GM23338 (cell line): ENCODE results near the gene SLC23A3. TPM values are rescaled to one million over a fixed set of nuclear protein-coding genes. Genes with fewer than 3 reads are reported as not detected.

Experiments used
- ATAC-seq: fragments of 200-7000 bp; cut with Tn5 transposase; 3 replicates; pipeline ENCODE4 v1.9.1; 2020
- DNase-seq: peaks from one replicate; pipeline ENCODE4 v3.0.0-alpha.2; 2015; ENCODE audit warnings: low spot score
- H2AFZ ChIP-seq: fragments of 200-600 bp; sonication (generic); 2 replicates; pipeline ENCODE4 v1.8.0; 2016; ENCODE audit warnings: antibody characterized with exemption, mild to moderate bottlenecking, moderate library complexity
- H3F3A ChIP-seq: fragments of 200-600 bp; sonication (generic); replicated peaks from 2 replicates; pipeline ENCODE4 v1.8.0; 2017; ENCODE audit warnings: antibody characterized with exemption, mixed run types, low read depth
- H3K27ac ChIP-seq: fragments of 200-600 bp; sonication (generic); 2 replicates; pipeline ENCODE4 v1.6.1; 2016; ENCODE audit warnings: low read depth
- H3K27me3 ChIP-seq: fragments of 200-600 bp; sonication (generic); 2 replicates; pipeline ENCODE4 v1.8.0; 2016; ENCODE audit warnings: mild to moderate bottlenecking, mixed run types, moderate library complexity; ENCODE audit not compliant: insufficient read depth
- H3K36me3 ChIP-seq: fragments of 200-600 bp; sonication (generic); 2 replicates; pipeline ENCODE4 v1.8.0; 2016; ENCODE audit warnings: mild to moderate bottlenecking; ENCODE audit not compliant: insufficient read depth
- H3K4me1 ChIP-seq: fragments of 200-600 bp; sonication (generic); 2 replicates; pipeline ENCODE4 v1.8.0; 2016; ENCODE audit warnings: mild to moderate bottlenecking, moderate library complexity; ENCODE audit not compliant: insufficient read depth
- H3K4me2 ChIP-seq: fragments of 200-600 bp; sonication (generic); 2 replicates; pipeline ENCODE4 v1.7.1; 2017; ENCODE audit warnings: mixed run types
- H3K4me3 ChIP-seq: fragments of 200-600 bp; sonication (generic); 2 replicates; pipeline ENCODE4 v1.6.1; 2016; ENCODE audit warnings: mixed run types
- H3K79me2 ChIP-seq: fragments of 200-600 bp; sonication (generic); replicated peaks from 2 replicates; pipeline ENCODE4 v1.8.0; 2017; ENCODE audit warnings: mild to moderate bottlenecking; ENCODE audit not compliant: insufficient read depth
- H3K9me2 ChIP-seq: fragments of 200-600 bp; sonication (generic); 2 replicates; pipeline ENCODE4 v1.8.0; 2017; ENCODE audit not compliant: insufficient read depth
- H4K20me1 ChIP-seq: fragments of 200-600 bp; sonication (generic); replicated peaks from 2 replicates; pipeline ENCODE4 v1.8.0; 2017; ENCODE audit warnings: mild to moderate bottlenecking; ENCODE audit not compliant: insufficient read depth
- H3K27ac Mint-ChIP-seq: 2 replicates; pipeline ENCODE4 v1.8.0; 2020; ENCODE audit warnings: inconsistent platforms, mild to moderate bottlenecking, moderate library complexity, mixed read lengths
- H3K27me3 Mint-ChIP-seq: 3 replicates; pipeline ENCODE4 v1.8.0; 2022; ENCODE audit warnings: low read depth, mild to moderate bottlenecking, moderate library complexity, mixed read lengths, inconsistent platforms; ENCODE audit not compliant: insufficient read depth, poor library complexity
- H3K36me3 Mint-ChIP-seq: 3 replicates; pipeline ENCODE4 v1.8.0; 2021; ENCODE audit warnings: low read depth, mild to moderate bottlenecking, inconsistent platforms, moderate library complexity, mixed read lengths
- H3K4me1 Mint-ChIP-seq: 3 replicates; pipeline ENCODE4 v1.8.0; 2020; ENCODE audit warnings: mild to moderate bottlenecking, inconsistent platforms, mixed read lengths
- H3K4me3 Mint-ChIP-seq: 3 replicates; pipeline ENCODE4 v1.8.0; 2021; ENCODE audit warnings: moderate library complexity, mild to moderate bottlenecking, inconsistent platforms, mixed read lengths
- H3K9me3 Mint-ChIP-seq: 3 replicates; pipeline ENCODE4 v1.8.0; 2020; ENCODE audit warnings: moderate library complexity, mild to moderate bottlenecking, inconsistent platforms, mixed read lengths
- CREB1 ChIP-seq: fragments of 250-450 bp; sonication (Bioruptor Pico); IDR thresholded peaks from 2 replicates; pipeline ENCODE4 v1.5.0; 2020; ENCODE audit warnings: low read depth, mild to moderate bottlenecking, moderate library complexity
- CTCF ChIP-seq, 2 experiments: fragments of 200-600 bp in 1 of 2; sonication (generic) in 1 of 2; conservative IDR thresholded peaks; 2 replicates each; pipeline versions ENCODE4 v1.5.1 to v1.6.1; 2016 to 2017; ENCODE audit warnings: antibody characterized with exemption in 2 of 2, low read depth in 2 of 2, mild to moderate bottlenecking in 2 of 2, moderate library complexity in 1 of 2
- NANOG ChIP-seq: IDR thresholded peaks from 2 replicates; pipeline ENCODE4 v1.6.1; 2016; ENCODE audit warnings: antibody characterized with exemption, borderline replicate concordance
- POLR2AphosphoS5 ChIP-seq: IDR thresholded peaks from 2 replicates; pipeline ENCODE4 v1.6.1; 2016; ENCODE audit warnings: antibody characterized with exemption, low read depth
- STAT1 ChIP-seq: IDR thresholded peaks from one replicate; pipeline ENCODE4 v1.6.1; 2016; ENCODE audit warnings: antibody characterized with exemption; ENCODE audit not compliant: unreplicated experiment
- ZNF114 ChIP-seq: fragments of 250-450 bp; sonication (Bioruptor Pico); IDR thresholded peaks from 2 replicates; pipeline ENCODE4 v1.5.0; 2020; ENCODE audit warnings: mild to moderate bottlenecking, moderate library complexity
- ZNF331 ChIP-seq: fragments of 250-450 bp; sonication (Bioruptor Pico); IDR thresholded peaks from 2 replicates; pipeline ENCODE4 v1.5.0; 2020; ENCODE audit warnings: low read depth, mild to moderate bottlenecking, moderate library complexity
- ZNF462 ChIP-seq: fragments of 250-450 bp; sonication (Bioruptor Pico); IDR thresholded peaks from 2 replicates; pipeline ENCODE4 v1.5.0; 2020; ENCODE audit warnings: mild to moderate bottlenecking, moderate library complexity
- polyA plus RNA-seq: library from polyadenylated mRNA; unstranded; fragments of >200 nt; fragmentation: Nextera tagmentation; extraction: Ambion mirVana; gene quantifications from 2 replicates; pipeline ENCODE4 v1.2.1, GENCODE V29; 2016
- total RNA-seq: library from RNA; depleted of rRNA; stranded (reverse); fragments of >200 nt; shearing (Covaris generic); gene quantifications from 2 replicates; pipeline ENCODE4 v1.2.3, GENCODE V29; 2014

SLC23A3 gene
- total and polyA plus RNA-seq, 2 experiments from 2014 or later: 0.10 to 0.73 TPM

- no peak for TF ChIP-seq CREB1 (CRISPR knock-in tag)
- DNase-seq (no peak), ATAC-seq (no peak)
- Mint-ChIP-seq H3K36me3 (peaks cover 22% of the 10 kb centered on the region), H3K4me3 (no peak overlapping the region), H3K27me3 (peaks cover 17% of the 10 kb centered on the region), H3K9me3 (no peaks in the 10 kb centered on the region; the same call in 2 of the 3 replicates), H3K27ac (no peak overlapping the region), H3K4me1 (peaks cover 17% of the 10 kb centered on the region)
- Histone ChIP-seq H3K79me2 (peaks cover 4% of the 10 kb centered on the region), H3K9me2 (no peaks in the 10 kb centered on the region), H3K4me1 (peaks cover 10% of the 10 kb centered on the region), H2AFZ (no peak overlapping the region), H3K4me2 (no peak overlapping the region), H3K36me3 (no peaks in the 10 kb centered on the region), H3K27ac (no peak overlapping the region), H3F3A (peaks cover 20% of the 10 kb centered on the region), H4K20me1 (no peaks in the 10 kb centered on the region; the same call in 1 of the 2 replicates), H3K27me3 (no peaks in the 10 kb centered on the region), H3K4me3 (no peak overlapping the region)
Measured at GRCh38 chr2:219174146-219174545, 4.3 kb upstream of the SLC23A3 start.

GRCh38 chr2:219173176-219173575, 3.3 kb upstream of the SLC23A3 start:
- no peak overlapping the region for H3K4me3 ChIP-seq
- H3K27ac ChIP-seq: no peak overlapping the region
- no peak for ATAC-seq
- H3K36me3 ChIP-seq: no peaks in the 10 kb centered on the region
- DNase-seq: no peak
- H4K20me1 ChIP-seq: no peaks in the 10 kb centered on the region
- H3K27ac Mint-ChIP-seq: no peak overlapping the region
- H3K4me1 Mint-ChIP-seq: peaks cover 12% of the 10 kb centered on the region
- no peak overlapping the region for H3K4me2 ChIP-seq
- peaks cover 16% of the 10 kb centered on the region for H3K27me3 Mint-ChIP-seq
- H2AFZ ChIP-seq: no peak overlapping the region
- H3K9me3 Mint-ChIP-seq: no peaks in the 10 kb centered on the region; the same call in 2 of the 3 replicates
- H3K36me3 Mint-ChIP-seq: peaks cover 17% of the 10 kb centered on the region
- H3K79me2 ChIP-seq: no peaks in the 10 kb centered on the region
- TF ChIP-seq STAT1 (no peak), ZNF462 (CRISPR knock-in tag) (no peak), ZNF114 (CRISPR knock-in tag) (no peak), ZNF331 (CRISPR knock-in tag) (no peak), NANOG (no peak), POLR2AphosphoS5 (no peak), CREB1 (CRISPR knock-in tag) (no peak), CTCF (conservative IDR thresholded peaks at IDR 0.05; ENCODE audit: low read depth in 2 of 2) (no peak)
- no peaks in the 10 kb centered on the region for H3K27me3 ChIP-seq
- peaks cover 6% of the 10 kb centered on the region for H3K4me1 ChIP-seq
- H3K4me3 Mint-ChIP-seq: no peak overlapping the region
- peaks cover 17% of the 10 kb centered on the region for H3F3A ChIP-seq
- no peaks in the 10 kb centered on the region for H3K9me2 ChIP-seq
